Activated CD4-positive, CD25-positive, alpha-beta regulatory T cell treated with anti-CD3 and anti-CD28 coated beads, Interleukin-2, amount 50 U/mL, for 24 hours (primary cell): ENCODE measurements around the gene LDLRAD3.

Source experiments
- ATAC-seq, 2 donors: fragments of 150-1000 bp; cut with Tn5 transposase; one replicate each; pipeline ENCODE4 v1.10.0; 2021; ENCODE audit warnings: mild to moderate bottlenecking in 1 of 2, moderate library complexity in 1 of 2

The LDLRAD3 gene

GRCh38 chr11:36109850-36110606, 166.2 kb downstream of the LDLRAD3 start:
- no peak for ATAC-seq

GRCh38 chr11:36110668-36111410, 167.0 kb downstream of the LDLRAD3 start:
- no peak for ATAC-seq

GRCh38 chr11:36114095-36114494, 170.2 kb downstream of the LDLRAD3 start:
- ATAC-seq, result no peak

- ATAC-seq, result no peak
Observed at GRCh38 chr11:36115378-36115801, 171.5 kb downstream of the LDLRAD3 start.

- ATAC-seq, result no peak
Observed at GRCh38 chr11:36116161-36116560, 172.3 kb downstream of the LDLRAD3 start.

- ATAC-seq, result no peak
Observed at GRCh38 chr11:36118084-36118483, 174.2 kb downstream of the LDLRAD3 start.

- no peak for ATAC-seq
Observed at GRCh38 chr11:36119300-36119699, 175.4 kb downstream of the LDLRAD3 start.

- no peak for ATAC-seq
Observed at GRCh38 chr11:36121054-36121453, 177.2 kb downstream of the LDLRAD3 start.

GRCh38 chr11:36122671-36123070, 178.8 kb downstream of the LDLRAD3 start:
- no peak for ATAC-seq

- ATAC-seq, result no peak
Observed at GRCh38 chr11:36123336-36124101, 179.7 kb downstream of the LDLRAD3 start.

GRCh38 chr11:36126678-36127077, 182.8 kb downstream of the LDLRAD3 start:
- no peak for ATAC-seq

GRCh38 chr11:36127550-36127949, 183.7 kb downstream of the LDLRAD3 start:
- ATAC-seq, result no peak

GRCh38 chr11:36129955-36130354, 186.1 kb downstream of the LDLRAD3 start:
- no peak for ATAC-seq

GRCh38 chr11:36130401-36130800, 186.5 kb downstream of the LDLRAD3 start:
- peak in 1 of 2 donors; percentile 21 for ATAC-seq

GRCh38 chr11:36131721-36132397, 188.0 kb downstream of the LDLRAD3 start:
- no peak for ATAC-seq

- ATAC-seq, result no peak
Observed at GRCh38 chr11:36132940-36133339, 189.1 kb downstream of the LDLRAD3 start.

- ATAC-seq, result no peak
Observed at GRCh38 chr11:36135076-36135475, 191.2 kb downstream of the LDLRAD3 start.

GRCh38 chr11:36139767-36140166, 195.9 kb downstream of the LDLRAD3 start:
- no peak for ATAC-seq

GRCh38 chr11:36141196-36141953, 197.5 kb downstream of the LDLRAD3 start:
- no peak for ATAC-seq

GRCh38 chr11:36141956-36142355, 198.1 kb downstream of the LDLRAD3 start:
- no peak for ATAC-seq

- ATAC-seq, result no peak
Observed at GRCh38 chr11:36142439-36142838, 198.6 kb downstream of the LDLRAD3 start.

- ATAC-seq, result no peak
Observed at GRCh38 chr11:36142879-36143278, 199.0 kb downstream of the LDLRAD3 start.
